Measurements from ENCODE around the gene SPTBN4. TPM values are rescaled to one million over a fixed set of nuclear protein-coding genes. Genes with fewer than 3 reads are reported as not detected.

SPTBN4 gene
- total RNA-seq, 1 donor from 2014 or later: 1.5 TPM

- TF ChIP-seq CTCF (IDR thresholded peaks at IDR 0.05): no peak
- Histone ChIP-seq H3K27ac (no peak overlapping the region), H3K27me3 (no peaks in the 10 kb centered on the region), H3K4me1 (peaks cover 3% of the 10 kb centered on the region), H3K4me3 (no peak overlapping the region), H3K36me3 (no peaks in the 10 kb centered on the region), H3K9me3 (no peaks in the 10 kb centered on the region)
- ATAC-seq (no peak), DNase-seq (no peak)
- intact Hi-C loops (cut with DNase I): loop anchor here (5.0 kb wide), 1 partner anchor 69 kb away; no protein-coding TSS in a partner anchor
These were observed 61.8 kb downstream of the SPTBN4 start for GRCh38 chr19:40528533-40529092.

DNA sequence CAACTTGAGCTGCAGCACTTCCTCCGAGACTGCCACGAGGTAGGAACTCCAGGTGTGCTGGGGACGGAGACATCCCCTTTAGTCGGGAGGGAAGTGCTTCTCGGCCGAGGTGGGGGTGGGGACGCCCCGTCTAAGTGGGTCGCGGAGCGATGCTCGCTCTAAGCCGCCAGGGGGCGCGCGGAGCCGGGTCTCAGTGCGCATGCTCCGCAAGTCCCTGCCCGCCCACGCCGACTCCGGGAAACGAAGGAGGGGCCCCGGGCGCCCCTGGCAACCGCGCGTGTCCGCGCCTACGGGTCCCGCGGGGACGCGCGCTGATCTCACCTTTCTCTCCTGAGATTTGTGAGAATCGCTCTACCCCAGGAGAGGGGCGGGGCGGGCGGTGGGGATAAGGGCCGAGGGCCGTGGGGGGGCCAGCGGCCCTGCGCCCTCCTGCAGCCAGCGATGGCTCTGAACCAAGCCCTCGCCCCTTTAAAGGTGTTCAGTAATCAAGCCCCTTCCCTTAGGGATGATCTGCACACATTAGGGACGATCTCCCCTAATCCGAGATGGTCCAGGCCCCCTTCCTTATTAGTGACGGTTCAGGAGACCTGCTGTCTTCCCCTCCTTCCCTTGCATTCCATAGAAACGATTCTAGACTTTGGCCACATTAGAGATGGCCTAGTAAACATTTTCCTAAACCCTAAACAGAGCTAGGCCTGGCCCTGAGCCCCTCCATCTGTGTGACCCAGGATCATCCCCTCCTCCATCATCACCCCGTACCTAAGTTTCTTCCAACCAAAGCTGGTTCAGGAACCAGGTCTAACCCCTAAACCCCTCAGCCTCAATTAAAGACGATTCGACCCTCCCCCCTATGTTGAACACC lies 62.5 kb downstream of the SPTBN4 start:
- Histone ChIP-seq H3K27ac (peak overlapping the region; percentile 6), H3K27me3 (no peaks in the 10 kb centered on the region), H3K4me1 (peaks cover 3% of the 10 kb centered on the region), H3K9me3 (no peaks in the 10 kb centered on the region), H3K4me3 (peak overlapping the region; percentile 53), H3K36me3 (no peaks in the 10 kb centered on the region)
- DNase-seq (peak; percentile 93), ATAC-seq (peak; percentile 95)
- intact Hi-C loops (cut with DNase I): loop anchor here (5.0 kb wide), 1 partner anchor 68 kb away; no protein-coding TSS in a partner anchor
- peak; percentile 98 for TF ChIP-seq CTCF (IDR thresholded peaks at IDR 0.05)

- TF ChIP-seq CTCF (IDR thresholded peaks at IDR 0.05): no peak
- Histone ChIP-seq H3K36me3 (no peaks in the 10 kb centered on the region), H3K27me3 (no peaks in the 10 kb centered on the region), H3K4me3 (no peak overlapping the region), H3K4me1 (peaks cover 3% of the 10 kb centered on the region), H3K27ac (no peak overlapping the region), H3K9me3 (no peaks in the 10 kb centered on the region)
- DNase-seq: no peak
- intact Hi-C loops (cut with DNase I): no loop called here
- ATAC-seq: no peak
These were observed 63.5 kb downstream of the SPTBN4 start for GRCh38 chr19:40530091-40530901.

DNA sequence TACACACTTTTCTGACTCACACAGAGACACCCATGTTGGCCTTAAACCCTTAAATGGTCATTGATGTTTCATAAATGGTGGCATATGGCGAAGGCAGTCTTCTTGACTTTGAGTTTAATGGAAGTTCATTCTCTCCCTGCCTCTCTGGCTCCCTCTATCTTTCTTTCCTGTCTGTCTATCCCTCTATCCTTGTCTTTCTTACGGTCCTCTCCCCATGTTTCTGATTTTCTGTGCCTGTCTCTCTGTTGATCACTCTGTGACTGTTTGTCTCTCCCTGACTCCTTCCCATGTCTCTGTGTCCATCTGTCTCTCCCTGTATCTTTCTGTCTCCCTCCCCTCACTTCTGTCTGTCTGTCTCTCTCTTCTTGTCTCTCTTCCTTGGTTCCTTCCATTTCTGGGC lies 66.7 kb downstream of the SPTBN4 start:
- Histone ChIP-seq H3K27me3 (no peaks in the 10 kb centered on the region), H3K27ac (no peak overlapping the region), H3K4me3 (no peak overlapping the region), H3K9me3 (no peaks in the 10 kb centered on the region), H3K4me1 (peaks cover 3% of the 10 kb centered on the region), H3K36me3 (no peaks in the 10 kb centered on the region)
- intact Hi-C loops (cut with DNase I): no loop called here
- no peak for DNase-seq
- ATAC-seq: no peak
- no peak for TF ChIP-seq CTCF (IDR thresholded peaks at IDR 0.05)

- intact Hi-C loops (cut with DNase I): no loop called here
- no peak for DNase-seq
- Histone ChIP-seq H3K9me3 (no peaks in the 10 kb centered on the region), H3K27me3 (no peaks in the 10 kb centered on the region), H3K36me3 (no peaks in the 10 kb centered on the region), H3K4me1 (peaks cover 3% of the 10 kb centered on the region), H3K4me3 (no peak overlapping the region), H3K27ac (no peak overlapping the region)
- ATAC-seq: no peak
- no peak for TF ChIP-seq CTCF (IDR thresholded peaks at IDR 0.05)
These were observed 67.3 kb downstream of the SPTBN4 start for GRCh38 chr19:40534148-40534547.
